ENCODE measurements around the gene RBX1.
"Not testable (repeated sequence)": the region's sequence is repeated elsewhere in the genome, so short reads cannot be mapped to it uniquely, and the experiment has no call there.

RBX1 gene

DNA sequence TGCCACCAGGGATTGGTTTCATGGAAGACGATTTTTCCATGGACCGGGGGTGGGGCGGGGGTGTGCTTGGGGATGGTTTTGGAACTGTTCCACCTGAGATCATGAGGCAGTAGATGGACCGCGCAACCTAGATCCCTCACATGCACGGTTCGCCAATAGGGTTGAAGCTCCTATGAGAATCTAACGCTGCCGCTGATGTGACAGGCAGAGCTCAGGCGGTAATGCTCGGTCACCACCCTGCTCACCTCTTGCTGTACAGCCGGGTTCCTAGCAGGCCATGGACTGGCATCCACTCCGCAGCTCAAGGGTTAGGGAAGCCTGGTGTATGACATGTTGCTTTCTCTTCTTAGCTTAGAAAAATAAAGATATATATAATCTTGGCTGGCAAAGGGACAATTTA, 22.0 kb downstream of the RBX1 start:
- DNase-seq, result no peak

DNA sequence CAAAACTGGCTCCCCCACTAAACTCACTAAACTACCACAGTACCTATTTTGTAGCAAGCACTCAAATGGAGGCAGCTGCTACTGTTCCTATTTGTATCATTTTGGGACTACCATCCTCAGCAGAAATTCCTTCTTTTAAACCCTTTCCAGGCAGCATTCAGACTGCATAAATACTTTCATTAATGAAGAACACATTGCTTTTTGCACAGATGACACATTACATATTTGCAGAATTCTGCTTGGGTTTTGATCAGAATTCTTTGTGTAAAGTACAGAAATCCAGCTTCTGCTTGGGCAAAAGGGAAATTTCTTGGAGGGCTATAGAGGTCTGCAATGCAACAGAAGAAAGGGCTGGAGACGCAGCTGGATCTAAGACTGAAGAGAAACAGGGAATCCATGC, 24.2 kb downstream of the RBX1 start:
- no peak for DNase-seq

DNA sequence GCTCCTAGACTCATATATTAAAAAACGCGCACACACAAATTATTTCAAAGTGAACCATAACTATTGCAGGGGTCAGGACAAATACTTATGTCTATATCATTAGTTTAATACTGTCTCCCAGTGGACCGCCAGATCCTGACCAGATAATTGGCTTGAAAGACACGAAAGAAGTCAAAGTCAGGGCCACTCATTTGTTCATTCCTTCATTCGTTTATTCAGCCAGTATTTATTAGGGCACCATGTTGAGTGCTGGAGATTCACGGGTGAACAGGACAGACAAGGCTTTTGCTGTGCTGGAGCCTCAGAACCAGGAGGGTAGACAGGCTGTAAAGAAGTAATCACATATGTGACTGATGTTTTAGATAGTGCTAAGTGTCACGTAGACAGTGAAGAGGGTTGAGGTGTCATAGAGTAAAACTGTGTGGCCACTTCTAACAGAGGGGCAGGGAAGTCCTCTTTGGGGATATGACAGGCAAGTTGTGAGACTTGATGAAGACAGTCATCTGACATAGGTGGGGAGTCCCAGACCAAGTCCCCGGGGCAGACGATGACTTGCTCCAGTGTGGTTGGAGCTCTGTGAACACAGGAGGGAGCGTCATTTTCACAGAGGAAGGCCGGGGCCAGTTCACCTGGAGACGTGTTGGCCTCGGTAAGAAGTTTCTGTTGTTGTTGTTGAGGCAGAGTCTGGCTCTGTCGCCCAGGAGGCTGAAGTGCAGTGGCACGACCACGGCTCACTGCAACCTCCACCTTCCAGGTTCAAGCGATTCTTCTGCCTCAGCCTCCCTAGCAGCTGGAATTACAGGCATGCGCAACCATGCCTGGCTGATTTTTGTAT, 25.9 kb downstream of the RBX1 start:
- DNase-seq, result no peak

DNA sequence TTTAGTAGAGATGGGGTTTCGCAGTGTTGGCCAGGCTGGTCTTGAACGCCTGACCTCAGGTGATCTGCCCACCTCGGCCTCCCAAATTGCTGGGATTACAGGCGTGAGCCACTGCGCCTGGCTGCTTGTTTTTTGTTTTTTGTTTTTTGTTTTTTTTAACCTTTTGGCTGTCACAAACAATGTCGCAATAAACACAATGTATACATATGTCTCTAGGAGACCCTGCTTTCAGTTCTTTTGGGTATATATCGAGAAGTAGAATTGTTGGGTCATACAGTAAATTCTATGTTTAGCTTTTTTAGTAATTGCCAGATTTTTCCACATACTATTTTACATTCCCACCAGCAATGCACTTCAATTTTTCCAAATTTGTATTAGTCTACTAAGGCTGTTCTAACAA, 28.0 kb downstream of the RBX1 start:
- DNase-seq, result no peak

DNA sequence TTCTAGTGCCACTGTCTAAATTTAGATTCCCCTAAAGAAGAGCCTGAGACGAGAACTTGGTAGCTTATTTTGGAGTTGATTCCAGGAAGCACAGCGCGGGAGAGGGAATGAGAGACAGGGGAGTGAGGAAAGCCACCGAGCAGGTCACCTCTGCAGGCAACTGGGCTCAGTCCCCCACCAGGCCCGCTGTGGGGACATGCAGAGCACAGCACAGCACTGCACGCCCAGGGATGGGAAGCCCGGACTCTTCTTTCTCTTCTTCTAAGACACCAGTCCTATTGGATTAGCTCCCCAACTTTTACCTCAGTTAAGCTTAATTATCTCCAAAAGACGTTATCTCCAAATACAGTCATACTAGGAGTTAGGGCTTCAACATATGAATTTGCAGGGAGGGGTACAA, 28.7 kb downstream of the RBX1 start:
- no peak for DNase-seq

DNA sequence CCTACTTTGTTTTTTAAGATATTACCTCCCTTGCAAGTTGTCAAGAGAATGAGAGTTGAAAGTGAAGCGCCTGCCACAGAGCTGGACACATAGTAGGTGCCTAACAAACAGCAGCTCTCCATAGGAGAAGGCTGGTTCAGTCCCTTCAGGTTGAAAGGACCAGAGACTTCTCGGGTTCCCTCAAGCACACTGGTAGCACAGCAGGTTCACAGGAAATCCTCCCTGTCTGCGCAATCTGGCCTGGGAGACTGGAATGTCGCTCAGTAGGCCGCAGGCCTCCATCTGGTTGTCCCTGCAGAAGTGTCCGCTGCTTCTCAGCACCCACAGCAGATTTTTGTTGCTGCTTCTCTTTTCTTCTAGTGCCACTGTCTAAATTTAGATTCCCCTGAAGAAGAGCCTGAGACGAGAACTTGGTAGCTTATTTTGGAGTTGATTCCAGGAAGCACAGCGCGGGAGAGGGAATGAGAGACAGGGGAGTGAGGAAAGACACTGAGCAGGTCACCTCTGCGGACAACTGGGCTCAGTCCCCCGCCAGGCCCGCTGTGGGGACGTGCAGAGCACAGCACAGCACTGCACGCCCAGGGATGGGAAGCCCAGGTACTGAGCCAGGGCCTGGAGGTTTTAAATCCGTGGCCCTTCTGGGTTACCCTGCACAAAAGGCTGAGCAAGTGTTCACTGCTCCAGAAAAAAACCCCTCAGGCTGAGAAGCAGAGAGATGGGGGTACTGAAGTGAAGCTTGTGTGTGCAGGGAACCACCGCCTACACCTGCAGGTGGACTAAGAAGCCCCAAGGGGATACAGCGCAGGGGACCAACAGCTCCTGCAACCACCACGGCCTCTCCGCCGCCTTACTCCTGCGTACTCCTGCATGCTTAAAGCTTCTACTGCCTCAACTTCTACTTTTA, 31.6 kb downstream of the RBX1 start:
- DNase-seq, result no peak

DNA sequence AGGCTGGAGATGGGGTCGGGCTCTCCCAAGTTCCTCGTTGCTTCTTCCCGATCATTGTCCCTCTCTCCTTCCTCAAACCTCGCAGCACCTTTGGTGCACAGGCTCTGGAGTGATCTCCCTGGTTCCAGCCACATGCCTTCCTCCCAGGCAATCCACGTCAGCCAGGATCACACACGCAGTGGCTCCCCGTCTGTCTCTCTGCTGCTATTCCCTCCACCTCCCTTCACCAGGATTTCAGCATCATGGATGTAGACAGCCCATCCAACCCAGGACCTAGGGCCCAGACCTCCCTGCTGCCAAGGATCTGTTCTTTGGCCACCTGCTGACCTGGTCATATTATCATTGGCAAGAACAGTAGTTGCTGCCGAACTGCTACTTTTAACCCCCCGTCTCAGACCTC, 40.1 kb downstream of the RBX1 start:
- no peak for DNase-seq

DNA sequence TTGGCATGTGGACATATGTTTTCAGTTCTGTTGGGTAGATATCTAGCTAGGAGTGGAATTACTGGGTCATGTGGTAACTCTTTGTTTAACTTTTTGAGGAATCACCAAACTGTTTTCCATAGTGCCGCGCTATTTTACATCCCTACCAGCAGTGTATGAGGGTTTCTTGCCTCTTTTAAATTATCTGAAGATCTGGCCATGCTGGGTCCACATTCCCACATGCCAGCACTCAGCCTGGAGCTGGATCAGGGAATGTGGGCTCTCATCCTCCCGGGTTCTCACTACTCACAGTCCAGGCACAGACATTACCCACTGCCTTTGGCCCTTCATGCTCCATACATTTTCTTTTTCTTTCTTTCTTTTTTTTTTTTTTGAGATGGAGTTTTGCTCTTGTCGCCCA, 44.6 kb downstream of the RBX1 start:
- DNase-seq, result no peak

DNA sequence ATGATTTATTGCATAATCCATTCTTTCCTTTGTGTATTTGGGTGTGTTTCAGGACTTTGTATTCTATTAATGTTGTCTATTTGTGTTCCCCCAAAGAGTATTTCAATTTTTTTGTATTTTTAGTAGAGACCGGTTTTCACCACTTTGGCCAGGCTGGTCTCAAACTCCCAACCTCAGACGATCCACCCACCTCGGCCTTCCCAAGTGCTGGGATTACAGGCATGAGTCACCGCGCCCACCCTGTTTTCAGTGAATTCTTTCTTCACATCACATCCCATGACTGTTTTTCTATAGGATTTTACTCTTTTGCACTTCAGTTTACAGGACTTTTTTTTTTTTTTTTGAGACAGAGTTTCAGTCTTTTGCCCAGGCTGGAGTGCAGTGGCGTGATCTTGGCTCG, 46.3 kb downstream of the RBX1 start:
- DNase-seq, result no peak

DNA sequence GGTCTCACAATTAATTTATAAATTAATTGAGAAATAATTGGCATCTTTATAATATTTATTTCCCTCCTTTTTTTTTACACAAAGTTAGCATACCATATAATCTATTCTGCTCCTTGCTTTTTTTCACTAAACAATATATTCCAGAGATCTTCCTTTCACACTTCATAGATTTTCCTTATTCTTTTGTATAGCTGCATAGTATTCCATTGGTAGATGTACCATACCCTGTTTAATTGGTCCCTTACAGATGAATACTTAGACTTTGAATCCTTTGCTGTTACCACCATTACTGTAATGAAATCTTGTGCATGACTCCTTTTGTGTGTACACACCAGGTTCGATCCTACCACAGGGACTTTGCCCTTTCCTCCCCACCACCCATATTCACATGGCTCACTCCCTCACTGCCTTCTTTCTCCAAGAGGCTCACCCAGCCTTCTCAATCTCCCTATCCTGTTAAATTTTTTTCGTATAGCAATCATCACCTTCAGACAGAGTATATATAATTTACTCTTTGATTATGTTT, 48.9 kb downstream of the RBX1 start:
- DNase-seq, result no peak

DNA sequence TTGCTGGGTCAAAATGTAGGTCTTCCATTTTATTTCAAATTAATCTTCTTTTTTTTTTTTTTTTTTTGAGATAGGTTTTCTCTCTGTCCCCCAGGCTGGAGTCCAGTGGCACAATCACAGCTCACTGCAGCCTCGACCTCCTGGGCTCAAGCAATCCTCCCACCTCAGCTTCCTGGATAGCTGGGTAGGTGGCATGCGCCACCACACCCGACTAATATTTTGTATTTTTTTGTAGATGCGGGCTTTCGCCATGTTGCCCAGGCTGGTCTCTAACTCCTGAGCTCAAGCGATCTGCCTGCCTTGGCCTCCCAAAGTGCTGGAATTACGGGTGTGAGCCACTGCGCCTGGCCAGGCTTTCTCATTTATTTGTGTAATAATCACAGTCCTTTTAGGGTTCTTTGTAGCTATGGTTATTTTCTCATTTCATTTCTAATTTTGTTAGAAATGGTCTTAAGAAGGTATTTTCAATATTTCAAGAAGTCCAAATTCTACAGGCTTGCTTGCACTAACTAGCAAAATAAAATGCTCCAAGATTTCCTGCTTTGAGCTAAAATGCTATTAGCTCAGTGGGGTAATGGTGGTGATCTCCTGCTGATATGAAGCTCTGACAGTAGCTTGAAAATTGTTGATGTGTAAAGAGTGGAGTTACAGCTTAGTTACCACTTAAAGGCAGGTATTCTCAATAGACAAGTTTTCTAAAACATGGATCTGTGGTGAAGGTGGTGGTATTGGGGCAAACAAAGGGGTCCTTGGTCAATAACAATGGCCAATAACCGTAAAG, 50.0 kb downstream of the RBX1 start:
- DNase-seq, result no peak

DNA sequence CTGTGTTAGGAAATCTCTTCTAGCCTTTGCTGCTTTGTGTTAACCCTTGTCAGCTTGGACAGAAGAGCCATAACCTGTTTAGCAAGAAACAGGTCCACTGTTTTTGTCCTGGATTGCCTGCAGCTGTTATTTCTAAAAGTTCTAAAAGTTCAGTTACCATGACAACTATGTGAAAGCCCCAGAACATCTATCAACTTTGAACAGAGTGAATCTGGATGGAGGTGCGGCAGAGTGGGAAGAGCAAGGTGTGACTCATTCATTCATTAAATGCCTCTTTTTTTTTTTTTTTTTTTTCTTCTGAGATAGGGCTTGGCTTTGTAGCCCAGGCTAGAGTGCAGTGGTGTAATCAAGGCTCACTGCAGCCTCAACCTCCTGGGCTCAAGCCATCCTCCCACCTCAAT, 50.5 kb downstream of the RBX1 start:
- DNase-seq, result no peak

DNA sequence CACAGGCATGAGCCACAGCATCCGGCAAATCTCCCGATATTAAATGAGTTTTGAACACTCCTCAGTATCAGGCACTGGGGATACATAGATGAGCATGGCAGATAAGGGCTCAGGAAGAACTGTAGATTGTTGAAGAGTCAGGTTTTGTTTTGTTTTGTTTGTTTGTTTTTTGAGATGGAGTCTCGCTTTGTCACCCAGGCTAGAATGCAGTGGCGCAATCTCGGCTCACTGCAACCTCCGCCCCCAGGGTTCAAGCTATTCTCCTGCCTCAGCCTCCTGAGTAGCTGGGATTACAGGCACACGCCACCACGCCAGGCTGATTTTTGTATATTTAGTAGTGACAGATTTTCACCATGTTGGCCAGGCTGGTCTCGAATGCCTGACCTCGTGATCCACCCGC, 51.2 kb downstream of the RBX1 start:
- DNase-seq, result not testable (repeated sequence)

DNA sequence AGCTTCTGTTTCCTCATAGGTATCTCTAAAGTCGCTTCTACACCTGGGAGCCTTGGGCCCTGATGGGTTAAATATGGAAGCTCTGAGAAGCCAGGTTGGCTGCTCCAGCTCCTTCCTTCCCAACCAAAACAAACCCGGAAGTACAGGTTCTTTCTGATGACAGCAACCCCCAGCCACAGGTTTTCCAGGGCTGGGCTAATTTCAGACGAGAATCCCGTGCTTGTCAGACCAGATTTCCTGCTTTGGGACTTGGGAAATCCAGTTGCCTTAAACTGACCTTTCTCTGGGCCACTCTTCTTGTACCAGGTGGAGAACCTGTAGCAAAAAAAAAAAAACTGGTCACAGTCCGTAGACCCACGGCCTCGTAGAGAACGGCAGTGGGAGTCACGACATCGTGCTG, 51.9 kb downstream of the RBX1 start:
- no peak for DNase-seq

DNA sequence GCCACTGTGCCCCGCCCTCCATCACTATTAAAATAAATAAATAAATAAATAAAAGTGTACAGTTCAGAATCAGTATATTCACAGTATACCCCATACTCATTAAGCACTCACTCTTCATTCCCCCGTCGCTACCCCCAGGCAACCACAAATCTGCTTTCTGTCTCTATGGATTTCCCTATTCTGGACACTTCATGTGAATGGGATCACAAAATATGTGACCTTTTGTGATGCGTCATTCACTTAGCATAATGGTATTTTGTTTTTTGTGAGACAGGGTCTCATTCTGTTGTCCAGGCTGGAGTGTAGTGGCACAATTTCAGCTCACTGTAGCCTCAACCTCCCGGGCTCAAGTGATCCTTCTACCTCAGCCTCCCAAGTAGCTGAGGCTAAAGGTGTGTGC, 52.8 kb downstream of the RBX1 start:
- no peak for DNase-seq

DNA sequence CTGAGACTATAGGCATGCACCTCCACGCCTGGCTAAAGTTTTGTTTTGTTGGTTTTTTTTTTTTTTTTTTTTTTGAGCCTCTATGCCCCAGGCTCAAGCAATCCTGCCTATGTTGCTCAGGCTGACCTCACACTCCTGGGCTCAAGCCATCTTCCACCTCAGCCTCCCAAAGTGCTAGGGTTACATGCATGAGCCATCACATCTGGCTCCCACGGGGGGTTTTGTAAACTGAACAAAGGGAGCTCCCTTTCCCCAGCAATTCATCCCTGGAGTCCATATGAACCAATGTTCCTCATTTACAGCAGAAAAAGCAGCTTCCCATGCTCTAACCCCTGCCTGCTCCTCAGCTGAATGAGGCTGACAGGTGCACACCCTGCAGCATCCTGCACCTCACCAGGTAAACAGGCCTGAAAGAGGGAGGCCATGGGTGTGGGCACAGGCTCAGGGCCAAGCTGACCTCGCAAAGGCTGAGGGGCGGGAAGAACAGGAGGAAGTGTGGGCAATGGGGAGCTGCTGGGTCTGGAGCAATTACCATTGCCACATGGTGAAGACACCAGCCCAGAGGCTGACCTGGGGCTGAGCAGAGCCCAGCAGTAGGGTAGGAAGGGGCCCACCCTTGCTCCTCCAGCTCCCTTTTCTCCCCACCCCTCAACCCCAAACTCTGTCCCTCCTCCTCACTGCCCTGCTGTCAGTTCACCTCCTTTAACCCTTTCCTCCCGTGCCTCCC, 58.2 kb downstream of the RBX1 start:
- DNase-seq, result no peak

DNA sequence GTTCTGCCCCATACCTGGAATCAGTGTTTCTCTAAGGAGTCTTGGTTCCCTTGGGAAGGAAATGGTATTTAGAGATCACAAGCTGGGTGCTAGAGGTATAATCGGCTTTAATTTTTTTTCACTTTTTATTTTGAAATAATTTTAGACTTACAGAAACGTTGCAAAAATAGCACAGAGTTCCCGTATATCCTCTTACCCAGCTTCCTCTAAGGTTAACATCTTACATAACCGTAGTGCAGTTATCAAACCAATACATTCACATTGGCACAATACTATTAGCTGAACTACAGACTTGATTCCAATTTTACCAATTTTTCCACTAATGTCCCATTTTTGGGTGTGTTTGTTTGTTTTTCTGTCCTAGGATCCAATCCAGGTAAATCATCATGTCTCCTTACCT, 63.8 kb downstream of the RBX1 start:
- DNase-seq, result no peak

DNA sequence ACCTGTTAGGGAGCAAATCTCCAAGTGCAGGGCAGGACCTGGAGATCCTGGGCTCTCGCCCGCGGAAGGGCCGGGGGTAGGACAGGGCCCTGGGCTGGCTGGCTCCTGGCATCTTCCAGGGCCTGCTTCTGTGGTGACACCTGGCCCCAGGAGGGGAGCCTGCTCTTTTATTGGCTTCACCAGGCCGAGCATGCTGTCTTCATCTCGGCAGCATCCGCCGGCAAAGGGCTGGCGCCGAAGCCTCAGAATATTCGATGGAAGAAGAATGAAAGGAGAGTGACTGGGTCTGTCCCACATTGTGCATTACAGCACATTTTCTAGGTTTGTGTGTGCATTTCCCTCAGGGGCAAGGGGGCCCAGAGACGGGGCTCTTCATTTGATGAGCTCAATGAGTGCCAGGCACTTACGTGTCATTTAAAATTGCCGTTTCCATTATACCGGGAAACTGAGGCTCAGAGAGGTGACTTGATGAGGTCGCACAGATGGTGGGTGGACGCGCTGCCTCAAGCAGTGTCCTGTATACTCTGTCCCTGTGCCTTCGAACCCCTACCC, 70.0 kb downstream of the RBX1 start:
- DNase-seq, result no peak

DNA sequence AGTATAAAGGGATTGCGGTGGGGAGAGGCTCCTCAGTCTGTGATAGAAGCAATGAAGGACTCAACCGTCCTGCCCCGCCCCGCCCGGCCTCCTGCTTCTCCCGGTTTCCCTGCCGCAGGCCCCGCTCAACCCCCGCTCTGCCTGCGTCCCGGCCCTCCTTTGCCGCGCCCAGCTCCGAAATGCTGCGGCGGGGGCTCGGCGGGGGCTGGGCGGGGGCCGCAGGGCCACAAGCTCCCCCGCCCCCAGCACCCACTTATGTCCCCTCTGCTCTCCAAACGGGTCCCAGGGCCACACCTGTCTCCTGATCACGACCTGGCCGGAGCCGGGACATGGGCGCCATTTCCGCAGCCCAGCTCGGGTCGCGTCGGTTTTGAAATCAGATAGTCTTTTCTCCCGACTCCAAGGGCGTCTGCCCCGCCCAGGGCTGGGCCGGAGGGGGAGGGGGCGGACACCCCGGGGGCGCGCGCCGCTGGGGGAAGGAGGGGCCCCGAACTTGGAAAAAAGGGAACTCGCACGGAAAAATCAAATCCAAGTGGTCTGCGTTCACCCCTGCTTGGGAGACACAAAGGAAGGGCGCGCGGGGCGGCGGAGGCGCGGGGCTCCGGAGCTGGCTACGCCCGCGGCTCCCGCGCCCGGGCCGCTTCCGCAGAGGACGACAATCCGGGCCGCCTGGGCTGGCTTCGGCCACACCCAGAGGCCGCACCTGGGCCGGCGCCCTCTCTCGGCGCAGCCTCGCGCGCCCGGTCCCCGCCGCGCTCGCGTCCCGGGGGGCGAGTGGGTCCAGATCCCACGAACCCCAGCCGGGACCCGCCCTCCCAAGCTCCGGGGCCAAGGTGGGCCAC, 70.7 kb downstream of the RBX1 start:
- DNase-seq, result peak; percentile 49

DNA sequence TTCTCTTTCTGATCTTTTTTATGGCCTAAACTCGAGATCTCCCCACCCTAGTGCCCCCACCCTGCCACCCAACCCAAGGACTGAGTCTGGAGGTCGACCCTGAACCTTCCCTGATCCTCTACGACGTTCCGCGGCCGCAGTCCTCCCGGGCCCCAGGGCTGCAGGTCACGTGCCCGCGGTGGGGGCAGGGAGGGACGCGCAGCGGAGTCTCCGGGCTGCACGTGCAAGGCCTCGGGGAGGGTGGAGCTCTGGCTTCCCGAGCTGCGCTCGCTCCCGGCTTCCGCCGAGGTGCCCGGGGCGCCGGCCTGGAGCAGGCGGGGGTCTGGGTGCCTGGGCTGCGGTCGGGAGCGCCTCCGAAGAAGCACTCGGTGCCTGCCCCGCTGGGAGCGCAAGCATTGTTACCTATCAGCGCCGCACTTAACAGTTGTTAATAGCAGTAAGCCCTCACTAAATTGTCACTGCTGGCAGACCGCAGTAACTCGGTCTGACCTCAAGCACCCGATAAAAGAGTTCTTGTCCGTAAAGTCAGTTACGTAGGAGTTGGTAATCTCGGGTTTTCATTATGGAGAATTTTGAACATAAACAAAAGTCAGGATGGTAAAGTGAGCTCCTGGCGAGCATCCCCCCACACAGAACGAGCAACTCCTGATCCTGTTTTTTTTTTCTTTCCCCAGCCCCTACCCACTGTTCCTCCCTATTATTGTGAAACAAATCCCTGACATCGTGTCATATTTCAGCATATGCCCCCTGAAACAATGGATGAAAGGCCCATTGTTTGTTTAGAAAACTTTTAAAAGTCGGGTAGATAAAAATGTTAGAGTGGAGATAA, 71.5 kb downstream of the RBX1 start:
- DNase-seq, result peak; percentile 82

Measured in CD4-positive, alpha-beta T cell treated with Interleukin-10 for 1 hour (primary cell).